ENCODE measurements around the gene RAP1GAP2.
"Not testable (repeated sequence)": the region's sequence is repeated elsewhere in the genome, so short reads cannot be mapped to it uniquely, and the experiment has no call there.

RAP1GAP2 gene

DNA sequence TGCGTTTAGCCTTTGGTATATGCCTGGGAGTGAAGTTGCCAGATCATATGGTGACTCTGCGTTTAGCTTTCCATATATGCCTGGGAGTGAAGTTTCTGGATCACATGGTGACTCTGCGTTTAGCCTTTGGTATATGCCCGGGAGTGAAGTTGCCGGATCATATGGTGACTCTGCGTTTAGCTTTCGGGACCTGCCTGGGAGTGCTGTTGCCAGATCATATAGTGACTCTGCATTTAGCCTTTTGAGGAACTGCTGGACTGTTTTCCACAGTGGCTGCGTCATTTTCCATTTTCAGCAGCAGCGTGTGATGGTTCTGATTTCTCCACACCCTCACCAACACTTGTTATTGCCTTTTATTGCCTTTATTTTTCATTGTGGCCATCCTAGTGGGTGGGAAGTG, 194.2 kb downstream of the RAP1GAP2 start:
- no peaks in the 10 kb centered on the region for H3K27me3 Mint-ChIP-seq
- H3K4me3 Mint-ChIP-seq, result no peak overlapping the region
- H3K9me3 Mint-ChIP-seq (ENCODE audit: low read depth), result no peaks in the 10 kb centered on the region
- H3K4me1 Mint-ChIP-seq (ENCODE audit: low read depth), result no peaks in the 10 kb centered on the region
- H3K36me3 Mint-ChIP-seq, result peaks cover 3% of the 10 kb centered on the region
- no peak overlapping the region for H3K27ac Mint-ChIP-seq

DNA sequence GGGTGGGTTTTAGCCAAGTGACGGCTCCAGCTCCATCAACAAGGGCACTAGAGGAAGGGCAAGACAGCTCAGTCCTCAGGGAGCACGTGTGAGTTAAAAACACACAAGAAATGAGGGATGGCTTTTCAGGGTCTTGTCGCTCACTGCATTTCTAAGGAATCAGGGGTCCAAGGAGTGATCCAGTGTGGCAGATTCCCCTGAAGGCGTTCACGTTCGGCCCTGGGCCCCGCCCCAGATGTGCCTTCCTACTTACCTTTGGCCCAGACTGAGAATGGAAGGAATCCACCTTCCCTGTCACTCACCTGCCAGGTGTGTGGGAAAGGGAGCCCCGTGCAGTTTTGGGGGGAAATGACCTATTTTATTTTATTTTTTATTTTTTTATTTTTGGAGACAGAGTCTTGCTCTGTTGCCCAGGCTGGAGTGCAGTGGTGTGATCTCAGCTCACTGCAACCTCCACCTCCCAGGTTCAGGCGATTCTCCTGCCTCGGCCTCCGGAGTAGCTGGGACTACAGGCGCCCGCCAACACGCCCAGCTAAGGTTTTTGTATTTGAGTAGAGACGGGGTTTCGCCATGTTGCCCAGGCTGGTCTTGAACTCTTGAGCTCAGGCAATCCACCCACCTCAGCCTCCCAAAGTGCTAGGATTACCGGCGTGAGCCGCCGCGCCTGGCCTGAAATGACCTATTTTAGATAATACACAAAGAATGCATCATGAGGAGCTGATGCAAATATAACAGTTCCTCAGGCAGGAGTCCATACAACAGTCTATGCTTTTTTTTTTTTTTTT, 195.3 kb downstream of the RAP1GAP2 start:
- not testable (repeated sequence) for H3K27me3 Mint-ChIP-seq; H3K27ac Mint-ChIP-seq; H3K4me3 Mint-ChIP-seq; H3K9me3 Mint-ChIP-seq (ENCODE audit: low read depth); H3K4me1 Mint-ChIP-seq (ENCODE audit: low read depth); H3K36me3 Mint-ChIP-seq

DNA sequence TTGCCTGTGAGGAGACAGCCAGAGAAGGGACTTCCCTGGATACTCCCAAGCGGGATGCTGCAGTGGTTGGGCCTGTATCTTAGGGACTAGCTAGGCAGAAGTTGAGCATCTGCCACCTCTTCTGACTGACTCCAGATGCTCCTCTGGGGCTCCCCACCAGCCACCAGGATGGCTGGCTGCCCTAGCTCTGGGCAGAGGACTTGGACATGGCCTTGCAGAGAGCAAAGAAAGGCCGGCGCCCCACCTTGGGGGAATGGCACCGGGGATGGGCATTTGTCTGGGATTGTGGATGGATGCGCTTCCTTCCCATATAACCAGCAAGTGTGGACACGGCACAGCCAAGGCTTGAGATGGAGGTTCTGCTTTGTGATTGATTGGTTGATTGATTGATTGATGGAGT, 198.2 kb downstream of the RAP1GAP2 start:
- Mint-ChIP-seq H3K27me3 (no peaks in the 10 kb centered on the region), H3K4me1 (ENCODE audit: low read depth) (no peaks in the 10 kb centered on the region), H3K27ac (no peak overlapping the region), H3K9me3 (ENCODE audit: low read depth) (no peaks in the 10 kb centered on the region), H3K4me3 (no peak overlapping the region), H3K36me3 (no peaks in the 10 kb centered on the region)

DNA sequence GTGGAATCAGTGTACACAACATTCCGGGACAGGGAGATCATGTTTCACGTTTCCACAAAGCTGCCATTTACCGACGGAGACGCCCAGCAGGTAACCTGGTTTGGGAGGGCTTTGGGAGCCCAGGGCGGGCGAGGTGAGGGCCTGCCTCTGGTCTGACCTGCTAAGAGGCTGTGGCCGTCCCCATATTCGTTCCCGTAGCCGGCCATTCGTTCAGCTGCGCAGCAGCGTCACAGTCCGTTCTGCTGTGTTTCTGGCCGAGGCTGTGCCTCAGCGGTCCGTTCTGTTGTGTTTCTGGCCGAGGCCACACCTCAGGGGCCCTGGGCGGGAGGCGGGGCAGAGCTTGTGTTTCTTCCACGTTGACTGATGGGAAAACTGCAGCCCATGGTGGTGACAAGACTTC, 199.1 kb downstream of the RAP1GAP2 start:
- no peak overlapping the region for H3K4me3 Mint-ChIP-seq
- H3K27ac Mint-ChIP-seq, result no peak overlapping the region
- no peaks in the 10 kb centered on the region for H3K36me3 Mint-ChIP-seq
- no peaks in the 10 kb centered on the region for H3K27me3 Mint-ChIP-seq
- H3K9me3 Mint-ChIP-seq (ENCODE audit: low read depth), result no peaks in the 10 kb centered on the region
- no peaks in the 10 kb centered on the region for H3K4me1 Mint-ChIP-seq (ENCODE audit: low read depth)

DNA sequence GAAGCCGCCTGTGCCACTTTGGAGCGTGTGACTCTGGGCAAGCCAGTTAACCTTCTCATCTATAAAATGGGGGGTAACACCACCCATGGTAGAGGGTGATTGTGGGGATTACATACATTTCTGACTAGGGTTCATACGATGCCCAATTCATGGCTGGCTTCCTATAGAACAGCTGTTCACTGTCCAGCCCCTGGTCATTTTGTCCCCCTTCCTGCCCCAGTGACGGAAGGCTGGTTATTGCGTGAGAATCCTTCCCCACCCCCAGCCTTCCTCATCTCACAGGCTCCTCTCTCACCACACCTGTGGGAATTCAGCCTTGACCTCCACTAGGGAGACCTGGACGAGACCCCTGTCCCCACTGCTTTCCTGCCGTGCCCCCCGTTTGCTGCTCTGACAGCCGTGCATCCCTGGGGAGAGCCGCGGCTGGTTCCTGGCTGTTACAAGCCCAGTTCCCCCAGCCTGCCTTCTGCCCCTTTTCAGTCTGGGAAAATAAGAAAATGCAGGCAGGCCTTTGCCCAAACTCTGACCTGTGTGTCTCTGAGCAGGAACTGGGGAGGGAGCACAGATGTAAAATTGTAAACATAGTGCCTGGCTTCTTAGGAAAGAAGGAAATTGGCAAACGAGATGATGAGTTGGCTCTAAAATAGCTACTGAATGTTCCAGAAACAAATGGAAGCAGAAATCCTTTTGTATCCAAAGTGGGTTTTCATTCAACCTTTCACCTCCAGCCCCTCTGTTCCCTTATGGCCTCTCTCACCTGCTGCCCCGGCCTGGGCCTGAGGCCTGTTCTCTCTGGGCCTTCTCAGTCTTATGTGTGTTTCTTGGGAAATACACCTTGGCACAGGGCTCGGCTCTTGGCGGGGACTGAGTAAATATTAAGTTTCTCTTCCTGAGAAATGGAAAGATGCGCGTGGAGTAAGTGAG, 199.9 kb downstream of the RAP1GAP2 start:
- no peak overlapping the region for H3K27ac Mint-ChIP-seq
- no peak overlapping the region for H3K4me3 Mint-ChIP-seq
- H3K4me1 Mint-ChIP-seq (ENCODE audit: low read depth), result no peaks in the 10 kb centered on the region
- H3K9me3 Mint-ChIP-seq (ENCODE audit: low read depth), result no peaks in the 10 kb centered on the region
- no peaks in the 10 kb centered on the region for H3K36me3 Mint-ChIP-seq
- no peaks in the 10 kb centered on the region for H3K27me3 Mint-ChIP-seq

- H3K27ac Mint-ChIP-seq, result no peak overlapping the region
Observed at GRCh38 chr17:2996810-2997670, 200.8 kb downstream of the RAP1GAP2 start.

DNA sequence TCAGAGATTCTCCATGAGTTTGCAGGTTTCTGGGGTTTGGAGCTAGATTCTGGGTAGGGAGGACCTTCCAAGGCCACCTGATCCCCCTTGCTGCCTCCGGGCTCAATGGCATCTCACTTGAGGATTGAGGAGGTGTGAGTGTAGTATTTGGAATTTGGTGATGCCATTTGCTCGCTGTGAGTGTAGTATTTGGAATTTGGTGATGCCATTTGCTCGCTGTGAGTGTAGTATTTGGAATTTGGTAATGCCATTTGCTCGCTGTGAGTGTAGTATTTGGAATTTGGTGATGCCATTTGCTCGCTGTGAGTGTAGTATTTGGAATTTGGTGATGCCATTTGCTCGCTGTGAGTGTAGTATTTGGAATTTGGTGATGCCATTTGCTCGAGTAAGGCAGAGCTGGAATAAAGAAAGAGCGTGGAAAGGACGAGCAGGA, 202.2 kb downstream of the RAP1GAP2 start:
- H3K36me3 Mint-ChIP-seq; H3K4me3 Mint-ChIP-seq; H3K27ac Mint-ChIP-seq; H3K9me3 Mint-ChIP-seq (ENCODE audit: low read depth); H3K27me3 Mint-ChIP-seq: not testable (repeated sequence)
- peaks cover 15% of the 10 kb centered on the region for H3K4me1 Mint-ChIP-seq (ENCODE audit: low read depth)

More at GRCh38 chr17:2996810-2997670, 200.8 kb downstream of the RAP1GAP2 start:
- Mint-ChIP-seq H3K4me1 (ENCODE audit: low read depth) (peaks cover under 1% of the 10 kb centered on the region), H3K27me3 (no peaks in the 10 kb centered on the region), H3K4me3 (no peak overlapping the region), H3K36me3 (no peaks in the 10 kb centered on the region), H3K9me3 (ENCODE audit: low read depth) (no peaks in the 10 kb centered on the region)

- Mint-ChIP-seq H3K27ac (no peak overlapping the region), H3K4me1 (ENCODE audit: low read depth) (peaks cover 27% of the 10 kb centered on the region), H3K9me3 (ENCODE audit: low read depth) (no peaks in the 10 kb centered on the region), H3K4me3 (peak overlapping the region; percentile 31), H3K27me3 (no peaks in the 10 kb centered on the region), H3K36me3 (no peaks in the 10 kb centered on the region)
Observed at GRCh38 chr17:3002538-3003295, 206.5 kb downstream of the RAP1GAP2 start.

DNA sequence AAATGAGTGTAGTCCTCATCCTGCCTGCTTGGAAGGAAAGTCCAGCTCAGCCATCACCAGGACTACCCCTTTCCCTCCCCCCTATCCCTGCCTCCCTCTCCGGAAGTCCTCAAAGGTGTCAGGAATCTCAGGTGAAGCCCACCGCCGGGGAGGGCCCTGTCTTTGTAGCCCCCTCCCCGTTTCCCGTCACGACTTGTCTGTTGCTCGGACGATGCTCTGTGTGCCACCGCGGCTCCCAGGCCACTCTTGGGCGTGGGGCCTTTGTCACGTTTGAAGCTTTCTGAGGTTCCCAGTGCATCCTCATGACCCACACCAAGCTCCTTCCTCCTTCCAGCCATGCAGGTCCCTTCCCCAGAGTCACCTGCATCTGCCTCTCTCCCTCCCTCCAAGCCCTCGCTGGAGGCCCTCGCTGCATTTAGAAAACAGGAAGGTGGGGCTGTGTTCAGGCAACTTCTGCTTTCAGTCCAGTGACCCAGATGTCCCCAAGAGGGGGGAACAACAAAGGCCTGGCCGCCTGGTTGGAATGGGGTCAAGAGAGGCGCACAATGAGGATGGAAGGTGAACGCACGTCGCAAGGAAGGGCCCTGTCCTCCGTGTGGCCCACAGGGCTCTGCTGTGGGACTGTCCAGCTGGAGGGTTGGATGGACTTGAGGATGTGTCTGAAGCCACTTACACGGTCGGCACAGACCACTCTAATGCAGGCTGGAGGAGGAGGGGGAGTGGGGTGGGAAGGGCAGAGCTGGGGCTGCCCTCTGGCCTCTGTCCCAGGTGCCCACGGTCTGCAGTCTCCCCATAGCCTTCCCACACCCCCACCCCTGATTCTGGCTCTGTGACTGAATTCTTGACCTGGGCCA, 207.3 kb downstream of the RAP1GAP2 start:
- Mint-ChIP-seq H3K27me3 (no peaks in the 10 kb centered on the region), H3K27ac (no peak overlapping the region), H3K4me1 (ENCODE audit: low read depth) (peaks cover 27% of the 10 kb centered on the region), H3K36me3 (no peaks in the 10 kb centered on the region), H3K4me3 (peak overlapping the region; percentile 67), H3K9me3 (ENCODE audit: low read depth) (no peaks in the 10 kb centered on the region)

- peaks cover 3% of the 10 kb centered on the region for H3K36me3 Mint-ChIP-seq
- no peak overlapping the region for H3K27ac Mint-ChIP-seq
- no peaks in the 10 kb centered on the region for H3K27me3 Mint-ChIP-seq
Observed at GRCh38 chr17:3004150-3004801, 208.0 kb downstream of the RAP1GAP2 start.

DNA sequence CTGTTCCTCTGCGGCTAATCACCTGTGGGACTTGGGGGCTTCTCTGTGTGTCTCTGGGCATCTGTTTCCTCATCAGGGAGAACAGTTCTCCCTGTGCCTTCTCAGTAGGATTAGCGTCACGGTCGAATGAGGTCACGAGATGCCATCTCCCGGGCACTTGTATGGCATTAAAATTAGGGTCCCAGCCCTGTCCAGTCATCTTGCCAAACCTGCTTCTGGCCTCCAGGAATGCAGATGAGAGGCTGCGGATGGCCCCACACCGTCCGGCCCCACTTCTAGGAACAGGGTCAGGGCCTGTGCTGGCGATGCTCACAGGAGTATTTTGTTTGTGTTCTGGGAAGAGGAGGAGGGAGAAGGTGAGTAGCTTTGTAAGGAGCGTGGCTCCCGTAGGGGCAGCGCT, 208.7 kb downstream of the RAP1GAP2 start:
- H3K27me3 Mint-ChIP-seq, result no peaks in the 10 kb centered on the region
- no peak overlapping the region for H3K4me3 Mint-ChIP-seq
- peaks cover 3% of the 10 kb centered on the region for H3K36me3 Mint-ChIP-seq
- H3K9me3 Mint-ChIP-seq (ENCODE audit: low read depth), result no peaks in the 10 kb centered on the region
- H3K27ac Mint-ChIP-seq, result no peak overlapping the region
- H3K4me1 Mint-ChIP-seq (ENCODE audit: low read depth), result peaks cover 27% of the 10 kb centered on the region

More at GRCh38 chr17:3004150-3004801, 208.0 kb downstream of the RAP1GAP2 start:
- H3K9me3 Mint-ChIP-seq (ENCODE audit: low read depth), result no peaks in the 10 kb centered on the region
- H3K4me1 Mint-ChIP-seq (ENCODE audit: low read depth), result peaks cover 27% of the 10 kb centered on the region
- H3K4me3 Mint-ChIP-seq, result peak overlapping the region; percentile 67

DNA sequence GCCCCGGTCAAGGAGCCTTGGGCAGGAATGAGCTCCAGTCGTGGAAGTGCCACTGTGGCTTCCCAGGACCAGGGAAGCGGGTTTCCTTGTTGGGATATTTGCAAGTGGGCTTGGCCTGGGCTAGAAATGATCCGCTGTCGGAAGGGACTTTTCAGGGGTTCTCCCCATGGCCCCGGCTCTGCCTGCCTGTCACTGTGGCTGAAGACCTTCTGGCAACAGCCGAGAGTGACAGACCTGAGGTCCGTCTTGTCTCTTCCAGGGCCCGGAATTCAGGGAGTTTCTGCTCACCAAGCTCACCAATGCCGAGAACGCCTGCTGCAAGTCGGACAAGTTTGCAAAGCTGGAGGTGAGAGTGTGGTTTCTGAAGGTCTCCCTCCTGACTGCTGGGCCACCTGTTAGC, 209.5 kb downstream of the RAP1GAP2 start:
- peaks cover 3% of the 10 kb centered on the region for H3K36me3 Mint-ChIP-seq
- peaks cover 27% of the 10 kb centered on the region for H3K4me1 Mint-ChIP-seq (ENCODE audit: low read depth)
- no peak overlapping the region for H3K4me3 Mint-ChIP-seq
- H3K27ac Mint-ChIP-seq, result no peak overlapping the region
- no peaks in the 10 kb centered on the region for H3K9me3 Mint-ChIP-seq (ENCODE audit: low read depth)
- no peaks in the 10 kb centered on the region for H3K27me3 Mint-ChIP-seq

DNA sequence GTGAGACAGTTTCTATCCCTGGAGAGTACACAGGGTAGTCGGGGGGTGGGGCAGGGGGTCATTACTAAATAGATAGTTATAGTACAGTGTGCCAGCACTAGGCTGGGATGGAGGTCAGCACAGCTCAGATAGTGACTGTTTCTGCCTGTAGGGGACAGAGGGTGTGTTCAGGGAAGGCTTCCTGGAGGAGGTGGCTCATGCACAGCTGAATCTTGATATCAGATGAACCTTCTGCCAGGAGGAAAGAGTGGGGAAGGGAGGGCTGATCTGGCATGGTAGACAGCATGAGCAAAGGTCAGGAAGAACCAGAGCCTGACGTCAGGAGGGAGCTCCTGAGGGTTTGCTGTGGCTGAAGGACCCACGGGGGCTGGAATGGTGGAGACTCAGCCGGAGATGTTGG, 210.6 kb downstream of the RAP1GAP2 start:
- Mint-ChIP-seq H3K27ac (no peak overlapping the region), H3K36me3 (peaks cover 3% of the 10 kb centered on the region), H3K9me3 (ENCODE audit: low read depth) (no peaks in the 10 kb centered on the region), H3K4me1 (ENCODE audit: low read depth) (peaks cover 27% of the 10 kb centered on the region), H3K27me3 (no peaks in the 10 kb centered on the region), H3K4me3 (no peak overlapping the region)

All from activated naive CD8-positive, alpha-beta T cell (primary cell).